ENCODE results near the gene PDXK. TPM values are rescaled to one million over a fixed set of nuclear protein-coding genes. Genes with fewer than 3 reads are reported as not detected.

The PDXK gene
- polyA plus RNA-seq, 1 donor (not counting 4 experiments of a cell fraction or from before 2014, with no cell fraction given) = 144 TPM

DNA sequence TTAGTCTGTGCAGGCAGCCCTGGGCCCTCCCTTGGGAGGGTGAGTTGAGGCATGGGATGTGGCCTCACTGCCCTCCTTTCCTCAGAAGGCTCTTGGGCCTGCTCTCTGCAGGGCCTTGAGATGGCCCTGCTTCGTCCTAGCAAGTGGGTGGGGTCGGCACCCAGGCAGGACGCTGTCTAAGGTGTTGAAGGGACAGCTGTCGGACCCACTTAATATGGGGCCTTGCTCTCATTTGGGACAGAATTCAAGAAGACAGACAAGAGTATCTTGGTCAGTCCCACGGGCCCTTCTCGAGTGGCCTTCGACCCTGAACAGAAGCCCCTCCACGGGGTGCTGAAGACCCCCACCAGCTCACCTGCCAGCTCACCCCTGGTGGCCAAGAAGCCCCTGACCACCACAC is 26.0 kb upstream of the PDXK start:
- Histone ChIP-seq H3K9me1 (ENCODE audit: control insufficient read depth, extremely low read depth, insufficient read depth, low read length) (no peaks in the 10 kb centered on the region), H3K9ac (ENCODE audit: control insufficient read depth, extremely low read depth, insufficient read depth, low read length) (no peak overlapping the region), H2AFZ (ENCODE audit: control insufficient read depth, low read length) (no peak overlapping the region), H3K4me3 (ENCODE audit: control insufficient read depth in 2 of 3, extremely low read depth in 1 of 3, insufficient read depth in 2 of 3, low read depth in 1 of 3, low read length in 3 of 3) (no peak overlapping the region), H3K27ac (ENCODE audit: control insufficient read depth, insufficient read depth, low read length) (no peak overlapping the region), H3K4me1 (ENCODE audit: control insufficient read depth, extremely low read depth, insufficient read depth, low read length) (no peaks in the 10 kb centered on the region), H3K27me3 (ENCODE audit: control insufficient read depth, extremely low read depth, insufficient read depth, low read length) (no peaks in the 10 kb centered on the region), H3K4me2 (ENCODE audit: control insufficient read depth, extremely low read depth, insufficient read depth, low read depth, low read length) (no peak overlapping the region), H3K9me3 (ENCODE audit: control insufficient read depth, low read depth, low read length) (no peaks in the 10 kb centered on the region), H3K36me3 (ENCODE audit: control insufficient read depth in 2 of 2, extremely low read depth in 1 of 2, insufficient read depth in 2 of 2, low read length in 2 of 2) (peaks cover 30 to 40% of the 10 kb centered on the region in 2 experiments), H4K20me1 (ENCODE audit: control insufficient read depth, extremely low read depth, insufficient read depth, low read length) (no peaks in the 10 kb centered on the region), H3K79me2 (ENCODE audit: control insufficient read depth, insufficient read depth, low read length) (no peaks in the 10 kb centered on the region)
- FAIRE-seq = no peak
- no peak for TF ChIP-seq EZH2 (IDR thresholded peaks at IDR 0.05; ENCODE audit: low read length)
- TF ChIP-seq, protein P1, sequence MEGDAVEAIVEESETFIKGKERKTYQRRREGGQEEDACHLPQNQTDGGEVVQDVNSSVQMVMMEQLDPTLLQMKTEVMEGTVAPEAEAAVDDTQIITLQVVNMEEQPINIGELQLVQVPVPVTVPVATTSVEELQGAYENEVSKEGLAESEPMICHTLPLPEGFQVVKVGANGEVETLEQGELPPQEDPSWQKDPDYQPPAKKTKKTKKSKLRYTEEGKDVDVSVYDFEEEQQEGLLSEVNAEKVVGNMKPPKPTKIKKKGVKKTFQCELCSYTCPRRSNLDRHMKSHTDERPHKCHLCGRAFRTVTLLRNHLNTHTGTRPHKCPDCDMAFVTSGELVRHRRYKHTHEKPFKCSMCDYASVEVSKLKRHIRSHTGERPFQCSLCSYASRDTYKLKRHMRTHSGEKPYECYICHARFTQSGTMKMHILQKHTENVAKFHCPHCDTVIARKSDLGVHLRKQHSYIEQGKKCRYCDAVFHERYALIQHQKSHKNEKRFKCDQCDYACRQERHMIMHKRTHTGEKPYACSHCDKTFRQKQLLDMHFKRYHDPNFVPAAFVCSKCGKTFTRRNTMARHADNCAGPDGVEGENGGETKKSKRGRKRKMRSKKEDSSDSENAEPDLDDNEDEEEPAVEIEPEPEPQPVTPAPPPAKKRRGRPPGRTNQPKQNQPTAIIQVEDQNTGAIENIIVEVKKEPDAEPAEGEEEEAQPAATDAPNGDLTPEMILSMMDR (optimal IDR thresholded peaks at IDR 0.05 in 1 of 3, IDR thresholded peaks at IDR 0.05 in 1 of 3, conservative IDR thresholded peaks at IDR 0.05 in 1 of 3; ENCODE audit: extremely low read depth in 1 of 3, insufficient read depth in 2 of 3, low read length in 3 of 3) = no peak
- dilution Hi-C loops (cut with MboI; ENCODE audit: extremely low pct_ligation_motif_present, low sequenced_read_pairs) = no loop called here
- no peak for DNase-seq (ENCODE audit: low read depth, low spot score)

DNA sequence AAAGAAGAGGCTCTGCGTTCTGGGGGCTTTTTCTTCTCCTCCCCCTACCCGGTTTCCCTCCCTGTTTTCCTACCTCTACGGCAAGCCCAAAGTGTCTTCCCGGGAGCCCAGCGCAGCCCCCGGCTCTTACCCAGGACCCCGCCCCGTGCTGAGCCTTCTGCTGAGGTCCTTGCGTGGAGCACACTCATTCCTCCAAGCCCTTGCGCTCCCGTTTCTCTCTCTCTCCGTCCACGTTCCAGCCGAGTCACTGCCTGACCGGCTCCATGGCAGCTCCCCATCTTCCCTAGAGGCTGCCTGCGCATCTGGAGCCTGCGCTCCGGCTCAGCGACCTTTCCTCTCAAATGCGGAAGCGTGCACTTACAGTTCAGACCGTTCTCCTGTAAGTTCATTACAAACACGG is 24.9 kb upstream of the PDXK start:
- Histone ChIP-seq H4K20me1 (ENCODE audit: control insufficient read depth, extremely low read depth, insufficient read depth, low read length) (no peaks in the 10 kb centered on the region), H3K4me1 (ENCODE audit: control insufficient read depth, extremely low read depth, insufficient read depth, low read length) (no peaks in the 10 kb centered on the region), H3K27me3 (ENCODE audit: control insufficient read depth, extremely low read depth, insufficient read depth, low read length) (no peaks in the 10 kb centered on the region), H3K9me1 (ENCODE audit: control insufficient read depth, extremely low read depth, insufficient read depth, low read length) (no peaks in the 10 kb centered on the region), H3K4me3 (ENCODE audit: control insufficient read depth in 2 of 3, extremely low read depth in 1 of 3, insufficient read depth in 2 of 3, low read depth in 1 of 3, low read length in 3 of 3) (no peak overlapping the region), H3K79me2 (ENCODE audit: control insufficient read depth, insufficient read depth, low read length) (no peaks in the 10 kb centered on the region), H3K9me3 (ENCODE audit: control insufficient read depth, low read depth, low read length) (no peaks in the 10 kb centered on the region), H3K36me3 (ENCODE audit: control insufficient read depth in 2 of 2, extremely low read depth in 1 of 2, insufficient read depth in 2 of 2, low read length in 2 of 2) (peaks cover 27 to 38% of the 10 kb centered on the region in 2 experiments), H3K27ac (ENCODE audit: control insufficient read depth, insufficient read depth, low read length) (no peak overlapping the region), H3K4me2 (ENCODE audit: control insufficient read depth, extremely low read depth, insufficient read depth, low read depth, low read length) (no peak overlapping the region), H3K9ac (ENCODE audit: control insufficient read depth, extremely low read depth, insufficient read depth, low read length) (no peak overlapping the region), H2AFZ (ENCODE audit: control insufficient read depth, low read length) (no peak overlapping the region)
- TF ChIP-seq, protein P1 (optimal IDR thresholded peaks at IDR 0.05 in 1 of 3, IDR thresholded peaks at IDR 0.05 in 1 of 3, conservative IDR thresholded peaks at IDR 0.05 in 1 of 3; ENCODE audit: extremely low read depth in 1 of 3, insufficient read depth in 2 of 3, low read length in 3 of 3) = no peak
- TF ChIP-seq EZH2 (IDR thresholded peaks at IDR 0.05; ENCODE audit: low read length) = no peak
- DNase-seq (ENCODE audit: low read depth, low spot score) (no peak), FAIRE-seq (no peak)
- dilution Hi-C loops (cut with MboI; ENCODE audit: extremely low pct_ligation_motif_present, low sequenced_read_pairs) = no loop called here
